ENCODE results near the gene NBEAL2.

Gene NBEAL2

DNA sequence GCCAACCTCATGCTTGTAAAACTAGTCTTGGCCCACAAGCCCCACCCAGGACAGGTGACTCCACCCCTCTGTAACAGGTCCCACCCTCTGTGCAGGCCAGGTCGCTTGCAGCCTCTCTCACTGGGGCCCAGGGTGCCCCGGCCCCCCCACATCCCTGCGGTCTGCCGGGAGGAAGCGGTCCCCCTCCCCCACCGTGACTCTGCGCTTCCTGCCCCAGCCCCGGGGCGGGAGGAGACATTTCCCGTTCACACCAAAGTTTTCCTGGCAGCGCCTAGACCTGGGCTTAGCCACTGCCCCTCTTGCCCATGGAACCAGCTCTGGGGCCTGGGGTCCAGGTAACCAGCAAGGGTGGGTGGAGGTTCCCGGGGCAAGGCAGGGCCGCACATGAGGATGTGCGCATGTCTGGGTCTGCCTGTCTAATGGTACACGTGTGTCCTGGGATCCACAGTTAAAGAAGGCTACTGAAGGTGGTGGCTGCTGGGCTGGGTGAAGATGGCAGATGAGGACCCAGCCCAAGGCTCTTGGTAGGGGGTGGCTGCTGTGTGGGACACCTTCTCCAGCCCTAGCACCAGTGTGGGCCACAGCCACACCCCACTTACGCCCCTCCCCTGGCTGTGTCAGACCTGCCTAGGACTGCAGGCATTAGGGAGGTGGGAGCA is 8.4 kb downstream of the NBEAL2 start:
- TF ChIP-seq, protein P1, sequence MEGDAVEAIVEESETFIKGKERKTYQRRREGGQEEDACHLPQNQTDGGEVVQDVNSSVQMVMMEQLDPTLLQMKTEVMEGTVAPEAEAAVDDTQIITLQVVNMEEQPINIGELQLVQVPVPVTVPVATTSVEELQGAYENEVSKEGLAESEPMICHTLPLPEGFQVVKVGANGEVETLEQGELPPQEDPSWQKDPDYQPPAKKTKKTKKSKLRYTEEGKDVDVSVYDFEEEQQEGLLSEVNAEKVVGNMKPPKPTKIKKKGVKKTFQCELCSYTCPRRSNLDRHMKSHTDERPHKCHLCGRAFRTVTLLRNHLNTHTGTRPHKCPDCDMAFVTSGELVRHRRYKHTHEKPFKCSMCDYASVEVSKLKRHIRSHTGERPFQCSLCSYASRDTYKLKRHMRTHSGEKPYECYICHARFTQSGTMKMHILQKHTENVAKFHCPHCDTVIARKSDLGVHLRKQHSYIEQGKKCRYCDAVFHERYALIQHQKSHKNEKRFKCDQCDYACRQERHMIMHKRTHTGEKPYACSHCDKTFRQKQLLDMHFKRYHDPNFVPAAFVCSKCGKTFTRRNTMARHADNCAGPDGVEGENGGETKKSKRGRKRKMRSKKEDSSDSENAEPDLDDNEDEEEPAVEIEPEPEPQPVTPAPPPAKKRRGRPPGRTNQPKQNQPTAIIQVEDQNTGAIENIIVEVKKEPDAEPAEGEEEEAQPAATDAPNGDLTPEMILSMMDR (IDR thresholded peaks at IDR 0.05; ENCODE audit: low read depth, low read length) = no peak
- no peak for DNase-seq (ENCODE audit: extremely low read depth, low read depth)

DNA sequence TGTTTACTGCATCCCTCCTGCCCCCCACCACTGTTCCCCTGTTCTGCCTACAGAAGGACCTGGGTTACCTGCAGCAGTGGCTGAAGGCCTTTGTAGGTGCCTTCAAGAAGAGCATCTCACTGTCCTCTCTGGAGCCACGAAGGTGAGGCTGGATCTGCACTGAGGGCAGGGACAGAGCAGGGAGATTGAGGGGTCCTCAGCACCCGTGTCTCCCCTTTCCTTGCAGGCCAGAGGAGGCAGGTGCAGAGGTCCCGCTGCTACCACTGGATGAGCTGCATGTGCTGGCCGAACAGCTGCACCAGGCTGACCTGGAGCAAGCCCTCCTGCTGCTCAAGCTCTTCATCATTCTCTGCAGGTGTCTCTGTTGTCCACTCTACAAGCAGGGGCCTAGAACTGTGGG is 9.2 kb downstream of the NBEAL2 start:
- TF ChIP-seq, protein P1 (IDR thresholded peaks at IDR 0.05; ENCODE audit: low read depth, low read length) = no peak
- no peak for DNase-seq (ENCODE audit: extremely low read depth, low read depth)

DNA sequence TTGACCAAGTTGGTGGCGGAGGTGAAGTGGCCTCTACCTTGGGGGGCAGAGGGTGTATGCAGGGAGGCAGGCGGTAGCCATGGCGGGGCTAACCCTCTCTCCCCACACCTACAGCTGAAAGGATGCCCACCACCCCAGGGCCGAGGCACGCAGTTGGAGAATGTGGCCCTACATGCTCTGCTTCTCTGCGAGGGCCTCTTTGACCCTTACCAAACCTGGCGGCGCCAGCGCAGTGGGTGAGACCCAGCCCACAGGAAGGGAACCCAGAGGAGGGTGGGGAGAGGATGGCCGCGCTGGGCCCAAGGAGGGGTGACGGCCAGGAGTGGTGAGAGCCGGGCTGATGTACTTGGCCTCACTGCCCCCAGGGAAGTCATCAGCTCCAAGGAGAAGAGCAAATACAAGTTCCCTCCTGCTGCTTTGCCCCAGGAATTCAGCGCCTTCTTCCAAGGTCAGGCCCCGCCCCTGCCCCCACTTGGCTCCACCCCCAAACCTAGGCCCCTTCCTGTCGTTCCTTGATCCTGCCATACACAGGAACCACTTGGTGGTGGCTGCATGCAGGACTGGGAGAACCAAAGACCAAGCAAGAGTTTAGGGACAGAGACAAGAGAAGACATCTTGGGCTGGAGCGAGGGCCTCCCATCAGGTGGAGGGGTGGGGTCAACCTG is 9.8 kb downstream of the NBEAL2 start:
- TF ChIP-seq, protein P1 (IDR thresholded peaks at IDR 0.05; ENCODE audit: low read depth, low read length) = no peak
- no peak for DNase-seq (ENCODE audit: extremely low read depth, low read depth)

DNA sequence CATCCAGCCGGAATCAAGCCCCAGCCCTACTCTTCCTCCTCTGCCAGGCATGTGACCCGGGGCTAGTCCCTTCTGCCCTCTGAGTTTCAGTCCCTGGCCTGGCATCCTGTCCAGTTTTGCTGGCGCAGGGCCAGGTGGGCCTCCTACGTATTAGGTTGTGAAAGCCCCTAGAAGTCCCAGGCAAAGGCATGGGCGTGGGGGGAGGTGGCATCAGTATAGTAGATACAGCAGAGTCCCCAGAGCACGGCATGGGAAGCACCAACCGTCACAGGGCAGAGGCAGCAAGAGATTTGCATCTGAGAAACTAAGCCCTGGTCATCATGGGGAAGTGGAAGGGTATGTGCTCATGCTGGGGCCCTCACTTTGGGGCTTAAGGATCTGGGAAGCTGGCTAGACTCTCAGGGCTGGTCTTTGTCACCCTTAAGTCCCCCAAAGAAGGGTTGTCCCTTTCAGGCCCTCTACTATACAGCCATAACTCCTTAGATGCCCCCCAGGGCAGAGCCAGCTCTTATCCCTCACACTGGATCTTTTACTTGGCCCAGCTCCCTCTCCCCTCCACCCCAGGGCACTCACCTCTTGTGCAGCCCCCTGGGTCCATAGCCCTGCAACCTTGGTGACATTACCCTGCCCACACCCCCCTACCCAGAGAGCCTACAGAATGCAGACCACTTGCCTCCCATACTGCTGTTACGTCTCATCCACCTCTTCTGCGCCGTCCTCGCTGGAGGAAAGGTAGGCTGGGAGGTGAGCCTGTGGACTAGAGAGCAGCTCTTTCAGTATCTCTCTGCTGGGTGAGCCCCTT is 11.3 kb downstream of the NBEAL2 start:
- no peak for DNase-seq (ENCODE audit: extremely low read depth, low read depth)
- TF ChIP-seq, protein P1 (IDR thresholded peaks at IDR 0.05; ENCODE audit: low read depth, low read length) = no peak

DNA sequence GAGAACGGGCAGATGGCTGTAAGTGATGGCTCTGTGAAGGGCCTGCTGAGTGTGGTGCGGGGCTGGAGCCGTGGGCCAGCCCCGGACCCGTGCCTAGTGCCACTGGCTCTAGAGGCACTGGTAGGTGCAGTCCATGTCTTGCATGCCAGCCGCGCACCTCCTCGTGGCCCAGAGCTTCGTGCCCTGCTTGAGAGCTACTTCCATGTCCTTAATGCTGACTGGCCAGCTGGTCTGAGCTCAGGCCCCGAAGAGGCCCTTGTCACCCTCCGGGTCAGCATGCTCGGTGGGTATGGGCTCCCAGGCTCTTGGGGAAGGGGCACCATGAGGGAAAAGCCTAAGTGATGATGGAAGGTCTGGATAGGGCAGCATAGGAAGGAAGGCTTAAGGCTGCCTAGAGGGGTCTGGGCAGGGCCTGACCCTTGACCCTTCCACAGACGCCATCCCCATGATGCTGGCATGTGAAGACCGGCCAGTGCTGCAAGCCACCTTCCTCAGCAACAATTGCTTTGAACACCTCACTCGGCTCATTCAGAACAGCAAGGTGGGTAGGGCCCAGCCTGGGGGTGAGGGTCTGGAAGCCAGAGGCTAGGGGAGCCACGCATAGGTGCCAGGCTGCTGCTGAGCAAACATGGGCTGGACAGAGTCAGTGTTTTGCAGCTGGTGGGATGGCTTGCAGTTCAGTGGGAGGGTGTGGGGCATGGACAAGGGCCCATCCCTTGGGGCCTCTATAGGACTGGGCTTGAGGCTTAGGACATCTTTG is 12.1 kb downstream of the NBEAL2 start:
- TF ChIP-seq, protein P1 (IDR thresholded peaks at IDR 0.05; ENCODE audit: low read depth, low read length) = no peak
- no peak for DNase-seq (ENCODE audit: extremely low read depth, low read depth)

DNA sequence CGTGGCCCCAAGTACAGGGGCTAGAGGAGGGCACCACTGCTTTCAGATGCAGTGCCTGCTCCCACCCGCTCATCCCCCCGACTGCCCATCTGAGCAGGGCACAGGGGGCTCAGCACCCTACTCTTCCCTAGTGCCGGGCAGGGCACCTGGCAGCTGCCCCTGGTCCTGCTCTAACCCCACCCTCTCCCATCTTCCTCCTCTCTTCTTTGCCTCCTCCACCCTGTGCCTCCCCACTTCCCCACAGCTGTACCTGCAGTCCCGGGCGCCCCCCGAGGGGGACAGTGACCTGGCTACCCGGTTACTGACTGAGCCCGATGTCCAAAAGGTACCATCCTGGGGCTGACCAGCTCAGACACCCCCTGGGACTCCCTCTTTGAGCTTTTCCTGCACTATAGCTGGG is 12.8 kb downstream of the NBEAL2 start:
- TF ChIP-seq, protein P1 (IDR thresholded peaks at IDR 0.05; ENCODE audit: low read depth, low read length) = no peak
- no peak for DNase-seq (ENCODE audit: extremely low read depth, low read depth)
